ENCODE measurements around the gene MRPL2. TPM values are rescaled to one million over a fixed set of nuclear protein-coding genes. Genes with fewer than 3 reads are reported as not detected.
"Not testable (repeated sequence)": the region's sequence is repeated elsewhere in the genome, so short reads cannot be mapped to it uniquely, and the experiment has no call there.

The MRPL2 gene
- total RNA-seq, 1 donor from 2014 or later = 16.2 TPM

- Histone ChIP-seq H3K9me3 (ENCODE audit: control insufficient read depth in 3 of 3, low read length in 3 of 3) (no peaks in the 10 kb centered on the region), H3K9ac (ENCODE audit: low read depth in 1 of 3, low read length in 3 of 3) (peak overlapping the region; percentile 85 to 94 (median 92)), H3K27me3 (ENCODE audit: control insufficient read depth in 3 of 3, insufficient read depth in 3 of 3, low read length in 3 of 3) (no peaks in the 10 kb centered on the region), H3K36me3 (ENCODE audit: control insufficient read depth in 3 of 3, insufficient read depth in 3 of 3, low read length in 3 of 3) (peaks cover 22 to 28% (median 27%) of the 10 kb centered on the region in 3 donors), H3K4me3 (ENCODE audit: low read length in 3 of 3) (peak overlapping the region; percentile 76 to 87 (median 86)), H3K4me1 (ENCODE audit: control insufficient read depth in 3 of 3, insufficient read depth in 3 of 3, low read length in 3 of 3) (peaks cover 23 to 41% (median 30%) of the 10 kb centered on the region in 3 donors), H3K27ac (ENCODE audit: low read depth, low read length) (peak overlapping the region; percentile 91)
These were observed 4.9 kb downstream of the MRPL2 start for GRCh38 chr6:43054206-43054943.

GRCh38 chr6:43053545-43054205, 5.6 kb downstream of the MRPL2 start, which contains the start of gene CUL7:
CUL7 (minus strand) TSS chr6:43053851; CDS start chr6:43052788, 1,063 bp downstream.
- Histone ChIP-seq H3K27ac (ENCODE audit: low read depth, low read length) (peak within 1 kb of the TSS; percentile 91), H3K36me3 (ENCODE audit: control insufficient read depth in 3 of 3, insufficient read depth in 3 of 3, low read length in 3 of 3) (peaks cover 25 to 32% (median 30%) of the 10 kb centered on the region in 3 donors), H3K9ac (ENCODE audit: low read depth in 1 of 3, low read length in 3 of 3) (peak within 1 kb of the TSS; percentile 85 to 94 (median 92)), H3K27me3 (ENCODE audit: control insufficient read depth in 3 of 3, insufficient read depth in 3 of 3, low read length in 3 of 3) (no peaks in the 10 kb centered on the region), H3K9me3 (ENCODE audit: control insufficient read depth in 3 of 3, low read length in 3 of 3) (no peaks in the 10 kb centered on the region), H3K4me3 (ENCODE audit: low read length in 3 of 3) (peak within 1 kb of the TSS; percentile 76 to 87 (median 86)), H3K4me1 (ENCODE audit: control insufficient read depth in 3 of 3, insufficient read depth in 3 of 3, low read length in 3 of 3) (peaks cover 22 to 37% (median 27%) of the 10 kb centered on the region in 3 donors)

GRCh38 chr6:43052842-43053544, 6.2 kb downstream of the MRPL2 start:
- H3K9ac ChIP-seq (ENCODE audit: low read depth in 1 of 3, low read length in 3 of 3) = peak overlapping the region; percentile 85 to 94 (median 92)
- peaks cover 27 to 34% (median 31%) of the 10 kb centered on the region in 3 donors for H3K36me3 ChIP-seq (ENCODE audit: control insufficient read depth in 3 of 3, insufficient read depth in 3 of 3, low read length in 3 of 3)
- H3K27ac ChIP-seq (ENCODE audit: low read depth, low read length) = peak overlapping the region; percentile 91
- H3K27me3 ChIP-seq (ENCODE audit: control insufficient read depth in 3 of 3, insufficient read depth in 3 of 3, low read length in 3 of 3) = no peaks in the 10 kb centered on the region
- no peaks in the 10 kb centered on the region for H3K9me3 ChIP-seq (ENCODE audit: control insufficient read depth in 3 of 3, low read length in 3 of 3)
- peak overlapping the region; percentile 76 to 87 (median 86) for H3K4me3 ChIP-seq (ENCODE audit: low read length in 3 of 3)
- peaks cover 15 to 30% (median 20%) of the 10 kb centered on the region in 3 donors for H3K4me1 ChIP-seq (ENCODE audit: control insufficient read depth in 3 of 3, insufficient read depth in 3 of 3, low read length in 3 of 3)

- peak overlapping the region; percentile 85 to 94 (median 92) for H3K9ac ChIP-seq (ENCODE audit: low read depth in 1 of 3, low read length in 3 of 3)
- H3K27ac ChIP-seq (ENCODE audit: low read depth, low read length) = peak overlapping the region; percentile 91
- no peaks in the 10 kb centered on the region for H3K9me3 ChIP-seq (ENCODE audit: control insufficient read depth in 3 of 3, low read length in 3 of 3)
- H3K27me3 ChIP-seq (ENCODE audit: control insufficient read depth in 3 of 3, insufficient read depth in 3 of 3, low read length in 3 of 3) = no peaks in the 10 kb centered on the region
- H3K4me1 ChIP-seq (ENCODE audit: control insufficient read depth in 3 of 3, insufficient read depth in 3 of 3, low read length in 3 of 3) = peaks cover 14 to 26% (median 16%) of the 10 kb centered on the region in 3 donors
- peaks cover 24 to 36% (median 26%) of the 10 kb centered on the region in 3 donors for H3K36me3 ChIP-seq (ENCODE audit: control insufficient read depth in 3 of 3, insufficient read depth in 3 of 3, low read length in 3 of 3)
- peak overlapping the region in 2 of 3 donors; percentile 76 to 86 for H3K4me3 ChIP-seq (ENCODE audit: low read length in 3 of 3)
These were observed 6.9 kb downstream of the MRPL2 start for GRCh38 chr6:43052225-43052841.

- no peak overlapping the region for H3K4me3 ChIP-seq (ENCODE audit: low read length in 3 of 3)
- H3K27ac ChIP-seq (ENCODE audit: low read depth, low read length) = no peak overlapping the region
- H3K9me3 ChIP-seq (ENCODE audit: control insufficient read depth in 3 of 3, low read length in 3 of 3) = no peaks in the 10 kb centered on the region
- H3K36me3 ChIP-seq (ENCODE audit: control insufficient read depth in 3 of 3, insufficient read depth in 3 of 3, low read length in 3 of 3) = peaks cover 25 to 44% (median 34%) of the 10 kb centered on the region in 3 donors
- no peak overlapping the region for H3K9ac ChIP-seq (ENCODE audit: low read depth in 1 of 3, low read length in 3 of 3)
- peaks cover 14 to 26% (median 16%) of the 10 kb centered on the region in 3 donors for H3K4me1 ChIP-seq (ENCODE audit: control insufficient read depth in 3 of 3, insufficient read depth in 3 of 3, low read length in 3 of 3)
- no peaks in the 10 kb centered on the region for H3K27me3 ChIP-seq (ENCODE audit: control insufficient read depth in 3 of 3, insufficient read depth in 3 of 3, low read length in 3 of 3)
These were observed 8.3 kb downstream of the MRPL2 start for GRCh38 chr6:43050981-43051380.

- H3K9ac ChIP-seq (ENCODE audit: low read depth in 1 of 3, low read length in 3 of 3) = no peak overlapping the region
- H3K9me3 ChIP-seq (ENCODE audit: control insufficient read depth in 3 of 3, low read length in 3 of 3) = no peaks in the 10 kb centered on the region
- no peak overlapping the region for H3K4me3 ChIP-seq (ENCODE audit: low read length in 3 of 3)
- no peaks in the 10 kb centered on the region for H3K27me3 ChIP-seq (ENCODE audit: control insufficient read depth in 3 of 3, insufficient read depth in 3 of 3, low read length in 3 of 3)
- peaks cover 4 to 15% (median 6%) of the 10 kb centered on the region in 3 donors for H3K4me1 ChIP-seq (ENCODE audit: control insufficient read depth in 3 of 3, insufficient read depth in 3 of 3, low read length in 3 of 3)
- H3K36me3 ChIP-seq (ENCODE audit: control insufficient read depth in 3 of 3, insufficient read depth in 3 of 3, low read length in 3 of 3) = peaks cover 27 to 57% (median 46%) of the 10 kb centered on the region in 3 donors
- H3K27ac ChIP-seq (ENCODE audit: low read depth, low read length) = no peak overlapping the region
These were observed 11.2 kb downstream of the MRPL2 start for GRCh38 chr6:43047998-43048397.

- Histone ChIP-seq H3K27ac (ENCODE audit: low read depth, low read length) (no peak overlapping the region), H3K9ac (ENCODE audit: low read depth in 1 of 3, low read length in 3 of 3) (no peak overlapping the region), H3K27me3 (ENCODE audit: control insufficient read depth in 3 of 3, insufficient read depth in 3 of 3, low read length in 3 of 3) (no peaks in the 10 kb centered on the region), H3K36me3 (ENCODE audit: control insufficient read depth in 3 of 3, insufficient read depth in 3 of 3, low read length in 3 of 3) (peaks cover 34 to 72% (median 56%) of the 10 kb centered on the region in 3 donors), H3K9me3 (ENCODE audit: control insufficient read depth in 3 of 3, low read length in 3 of 3) (no peaks in the 10 kb centered on the region), H3K4me1 (ENCODE audit: control insufficient read depth in 3 of 3, insufficient read depth in 3 of 3, low read length in 3 of 3) (no peaks in the 10 kb centered on the region), H3K4me3 (ENCODE audit: low read length in 3 of 3) (no peak overlapping the region)
These were observed 13.8 kb downstream of the MRPL2 start for GRCh38 chr6:43045371-43045930.

GRCh38 chr6:43043310-43043709, 15.9 kb downstream of the MRPL2 start:
- Histone ChIP-seq H3K36me3 (ENCODE audit: control insufficient read depth in 3 of 3, insufficient read depth in 3 of 3, low read length in 3 of 3) (peaks cover 30 to 72% (median 58%) of the 10 kb centered on the region in 3 donors), H3K4me1 (ENCODE audit: control insufficient read depth in 3 of 3, insufficient read depth in 3 of 3, low read length in 3 of 3) (peaks cover 0 to 10% (median 8%) of the 10 kb centered on the region in 3 donors), H3K9ac (ENCODE audit: low read depth in 1 of 3, low read length in 3 of 3) (no peak overlapping the region), H3K27ac (ENCODE audit: low read depth, low read length) (no peak overlapping the region), H3K9me3 (ENCODE audit: control insufficient read depth in 3 of 3, low read length in 3 of 3) (no peaks in the 10 kb centered on the region), H3K4me3 (ENCODE audit: low read length in 3 of 3) (no peak overlapping the region), H3K27me3 (ENCODE audit: control insufficient read depth in 3 of 3, insufficient read depth in 3 of 3, low read length in 3 of 3) (no peaks in the 10 kb centered on the region)

- peaks cover 27 to 72% (median 64%) of the 10 kb centered on the region in 3 donors for H3K36me3 ChIP-seq (ENCODE audit: control insufficient read depth in 3 of 3, insufficient read depth in 3 of 3, low read length in 3 of 3)
- H3K27me3 ChIP-seq (ENCODE audit: control insufficient read depth in 3 of 3, insufficient read depth in 3 of 3, low read length in 3 of 3) = not testable (repeated sequence)
These were observed 17.8 kb downstream of the MRPL2 start for GRCh38 chr6:43041475-43041874.

More at GRCh38 chr6:43041475-43041874, 17.8 kb downstream of the MRPL2 start:
- not testable (repeated sequence) for H3K27ac ChIP-seq (ENCODE audit: low read depth, low read length); H3K9me3 ChIP-seq (ENCODE audit: control insufficient read depth in 3 of 3, low read length in 3 of 3); H3K4me3 ChIP-seq (ENCODE audit: low read length in 3 of 3); H3K9ac ChIP-seq (ENCODE audit: low read depth in 1 of 3, low read length in 3 of 3)
- H3K4me1 ChIP-seq (ENCODE audit: control insufficient read depth in 3 of 3, insufficient read depth in 3 of 3, low read length in 3 of 3) = peaks cover 14 to 27% (median 19%) of the 10 kb centered on the region in 3 donors
